M059J (cell line): ENCODE results near the gene RMDN2. TPM values are rescaled to one million over a fixed set of nuclear protein-coding genes. Genes with fewer than 3 reads are reported as not detected.
"Not testable (repeated sequence)": the region's sequence is repeated elsewhere in the genome, so short reads cannot be mapped to it uniquely, and the experiment has no call there.

Experiments
- DNase-seq: peaks from one replicate; pipeline ENCODE4 v3.0.0-alpha.2; 2012; ENCODE audit warnings: low read depth
- total RNA-seq: library from RNA; depleted of rRNA; stranded (reverse); fragments of >200 nt; shearing (Covaris generic); gene quantifications from 2 replicates; pipeline ENCODE4 v1.2.3, GENCODE V29; 2014

The RMDN2 gene
- total RNA-seq, 1 experiment from 2014 or later = 3.1 TPM

DNA sequence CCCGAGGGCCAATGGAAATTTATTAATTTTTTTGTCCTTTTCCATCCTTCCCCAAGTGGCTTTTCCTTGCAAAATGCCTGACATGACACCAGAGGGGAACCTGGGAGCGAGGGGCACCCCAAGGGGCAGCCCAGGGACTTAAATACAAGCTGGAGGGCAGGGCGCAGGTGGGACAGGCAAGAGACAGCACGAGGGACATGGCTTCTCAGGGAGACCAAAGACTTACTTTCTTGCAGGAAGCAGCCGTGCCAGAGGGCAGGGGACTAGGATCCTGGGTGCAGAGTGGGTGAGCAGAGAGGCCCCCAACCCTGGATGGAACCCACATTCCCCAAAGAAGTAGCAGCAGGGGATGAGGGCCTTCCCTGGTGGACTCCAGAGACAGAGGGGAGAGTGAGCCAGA lies 5.3 kb downstream of the RMDN2 start:
- DNase-seq = not testable (repeated sequence)

DNA sequence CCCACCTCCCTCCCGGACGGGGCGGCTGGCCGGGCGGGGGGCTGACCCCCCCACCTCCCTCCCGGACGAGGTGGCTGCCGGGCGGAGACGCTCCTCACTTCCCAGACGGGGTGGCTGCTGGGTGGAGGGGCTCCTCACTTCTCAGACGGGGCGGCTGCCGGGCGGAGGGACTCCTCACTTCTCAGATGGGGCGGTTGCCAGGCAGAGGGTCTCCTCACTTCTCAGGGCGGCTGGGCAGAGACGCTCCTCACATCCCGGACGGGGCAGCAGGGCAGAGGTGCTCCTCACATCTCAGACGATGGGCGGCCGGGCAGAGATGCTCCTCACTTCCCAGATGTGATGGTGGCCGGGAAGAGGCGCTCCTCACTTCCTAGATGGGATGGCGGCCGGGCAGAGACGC lies 7.8 kb downstream of the RMDN2 start:
- DNase-seq = not testable (repeated sequence)

DNA sequence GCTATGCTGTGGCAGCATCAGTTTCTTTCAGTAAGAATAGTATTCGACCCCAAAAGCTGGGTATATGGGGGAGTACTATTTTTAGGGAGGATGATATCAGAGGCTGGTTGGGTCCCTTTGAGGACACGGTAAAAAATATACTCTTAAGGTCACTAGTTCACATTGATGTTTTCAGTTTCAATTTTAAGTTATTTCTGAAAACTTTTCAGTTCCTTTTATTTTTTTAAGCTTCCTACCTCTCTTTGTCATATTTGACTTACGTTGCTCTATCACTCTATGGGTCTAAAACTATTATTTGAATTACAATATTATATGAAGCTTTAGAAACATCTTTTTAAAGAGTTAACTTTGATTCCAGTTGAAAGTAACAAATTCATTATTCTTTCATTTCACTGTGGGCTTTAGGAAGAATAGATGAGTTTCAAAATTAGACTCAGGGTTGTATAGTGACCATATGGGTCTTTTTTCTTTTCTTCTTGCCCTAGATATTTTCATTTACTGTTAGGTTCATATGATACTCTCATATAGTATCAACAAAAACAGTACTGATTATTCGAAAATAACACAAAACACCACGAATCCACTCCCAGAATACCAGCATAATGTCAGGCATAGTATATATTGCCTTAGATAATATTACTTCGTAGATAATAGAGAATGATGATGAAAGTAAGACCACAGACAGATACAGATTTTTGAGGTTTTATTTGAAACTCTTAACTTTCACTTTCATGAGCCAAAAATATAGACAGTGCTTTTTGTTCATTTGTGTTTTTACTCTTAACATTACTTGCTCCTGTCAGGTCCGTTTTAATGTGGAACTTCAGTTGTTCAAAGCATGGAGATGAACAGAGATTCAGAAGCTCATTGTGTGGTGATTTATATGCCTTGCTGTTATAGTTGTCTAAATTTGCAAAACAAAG lies 9.8 kb downstream of the RMDN2 start:
- no peak for DNase-seq

DNA sequence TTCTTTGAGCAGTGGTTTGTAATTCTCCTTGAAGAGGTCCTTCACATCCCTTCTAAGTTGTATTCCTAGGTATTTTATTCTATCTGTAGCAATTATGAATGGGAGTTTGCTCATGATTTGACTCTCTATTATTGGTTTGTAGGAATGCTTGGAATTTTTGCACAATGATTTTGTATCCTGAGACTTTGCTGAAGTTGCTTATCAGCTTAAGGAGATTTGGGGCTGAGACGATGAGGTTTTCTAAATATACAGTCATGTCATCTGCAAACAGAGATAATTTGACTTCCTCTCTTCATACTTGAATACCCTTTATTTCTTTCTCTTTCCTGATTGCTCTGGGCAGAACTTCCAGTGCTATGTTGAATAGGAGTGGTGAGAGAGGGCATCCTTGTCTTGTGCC lies 12.5 kb downstream of the RMDN2 start:
- not testable (repeated sequence) for DNase-seq

GRCh38 chr2:37941267-37941666 lies 16.2 kb downstream of the RMDN2 start:
- DNase-seq = not testable (repeated sequence)

DNA sequence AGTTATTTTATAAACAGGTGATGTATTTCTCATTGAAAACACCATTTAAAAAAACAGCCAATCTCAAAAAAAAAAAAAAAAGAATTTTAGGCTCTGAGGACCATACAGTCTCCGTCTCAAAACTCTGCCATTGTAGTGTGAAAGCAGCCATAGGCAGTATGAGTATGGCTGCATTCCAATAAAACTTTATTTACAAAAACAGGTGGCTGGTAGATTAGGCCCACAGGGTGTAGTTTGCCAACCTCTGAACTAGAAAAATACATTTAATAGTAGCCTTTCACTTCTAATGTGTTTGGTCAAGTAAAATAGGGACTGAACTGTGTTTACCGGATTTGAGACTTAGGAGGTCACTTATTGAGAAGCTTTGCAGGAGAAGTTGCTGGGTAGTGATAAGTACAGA lies 19.2 kb downstream of the RMDN2 start:
- no peak for DNase-seq

DNA sequence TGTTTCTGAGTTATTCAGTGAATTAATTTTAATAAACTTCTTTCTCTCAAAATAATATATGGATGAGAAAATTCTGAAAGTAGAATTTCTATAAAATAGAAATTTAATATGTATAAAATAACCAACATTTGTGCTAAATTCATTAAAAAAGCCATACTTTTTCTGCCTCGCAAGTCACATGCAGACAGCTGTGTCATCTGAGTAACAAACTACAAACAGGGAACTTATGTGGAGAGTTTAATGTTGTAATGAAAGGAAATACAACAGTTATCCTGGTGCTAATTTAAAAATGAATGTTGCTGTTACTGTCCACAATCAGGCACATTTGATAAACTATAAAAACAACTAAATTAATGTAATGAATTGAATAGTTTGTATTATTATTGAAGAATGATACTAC lies 22.2 kb downstream of the RMDN2 start:
- no peak for DNase-seq

- DNase-seq = not testable (repeated sequence)
These were observed 37.1 kb downstream of the RMDN2 start for GRCh38 chr2:37962018-37962739.

DNA sequence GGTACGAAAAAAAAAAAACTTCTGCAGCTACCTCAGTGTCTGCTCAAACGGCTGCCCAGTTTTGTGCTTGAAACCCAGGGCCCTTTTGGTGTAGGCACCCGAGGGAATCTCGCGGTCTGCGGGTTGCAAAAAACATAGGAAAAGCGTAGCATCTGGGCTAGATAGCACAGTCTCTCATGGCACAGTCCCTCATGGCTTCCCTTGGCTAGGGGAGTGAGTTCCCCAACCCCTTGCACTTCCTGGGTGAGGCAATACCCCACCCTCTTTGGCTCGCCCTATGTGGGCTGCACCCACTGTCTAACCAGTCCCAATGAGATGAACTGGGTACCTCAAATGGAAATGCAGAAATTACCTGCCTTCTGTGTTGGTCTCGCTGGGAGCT lies 37.6 kb downstream of the RMDN2 start:
- not testable (repeated sequence) for DNase-seq

- DNase-seq = not testable (repeated sequence)
These were observed 38.8 kb downstream of the RMDN2 start for GRCh38 chr2:37963901-37964300.

DNA sequence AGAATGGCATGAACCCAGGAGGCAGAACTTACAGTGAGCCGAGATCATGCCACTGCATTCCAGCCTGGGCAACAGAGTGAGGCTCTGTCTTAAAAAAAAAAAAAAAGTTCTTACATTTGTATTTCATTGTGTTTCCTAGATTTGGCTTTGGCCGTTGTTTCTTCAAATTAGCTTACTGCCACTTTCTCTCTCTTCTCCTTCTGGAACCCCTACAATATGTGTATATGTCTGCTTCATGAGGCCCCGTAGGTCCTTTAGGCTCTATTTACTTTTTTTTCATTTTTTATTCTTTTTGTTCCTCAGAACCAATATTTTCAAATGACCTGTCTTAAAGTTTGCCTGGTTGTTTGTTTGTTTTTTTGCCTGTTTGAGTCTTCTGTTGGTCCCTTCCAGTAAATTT lies 41.2 kb downstream of the RMDN2 start:
- DNase-seq = no peak

GRCh38 chr2:37969731-37970130 lies 44.6 kb downstream of the RMDN2 start:
- DNase-seq = no peak

DNA sequence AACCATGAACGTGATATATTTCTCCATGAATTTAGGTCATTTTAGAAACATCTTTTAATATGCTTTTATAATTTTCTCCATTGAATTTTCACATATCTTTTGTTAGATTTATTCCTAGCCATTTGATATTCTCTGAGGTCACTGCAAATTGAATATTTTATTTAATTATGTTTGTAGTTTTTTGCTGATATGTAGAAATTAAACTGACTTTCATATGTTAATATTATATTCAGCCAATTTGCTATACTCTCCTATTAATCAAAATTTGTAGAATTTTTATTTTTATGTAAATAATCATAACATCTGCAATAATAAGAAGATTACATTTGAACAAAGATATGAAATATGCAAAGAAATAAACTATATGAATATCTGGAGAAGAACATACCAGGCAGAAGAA lies 46.9 kb downstream of the RMDN2 start:
- DNase-seq = no peak

DNA sequence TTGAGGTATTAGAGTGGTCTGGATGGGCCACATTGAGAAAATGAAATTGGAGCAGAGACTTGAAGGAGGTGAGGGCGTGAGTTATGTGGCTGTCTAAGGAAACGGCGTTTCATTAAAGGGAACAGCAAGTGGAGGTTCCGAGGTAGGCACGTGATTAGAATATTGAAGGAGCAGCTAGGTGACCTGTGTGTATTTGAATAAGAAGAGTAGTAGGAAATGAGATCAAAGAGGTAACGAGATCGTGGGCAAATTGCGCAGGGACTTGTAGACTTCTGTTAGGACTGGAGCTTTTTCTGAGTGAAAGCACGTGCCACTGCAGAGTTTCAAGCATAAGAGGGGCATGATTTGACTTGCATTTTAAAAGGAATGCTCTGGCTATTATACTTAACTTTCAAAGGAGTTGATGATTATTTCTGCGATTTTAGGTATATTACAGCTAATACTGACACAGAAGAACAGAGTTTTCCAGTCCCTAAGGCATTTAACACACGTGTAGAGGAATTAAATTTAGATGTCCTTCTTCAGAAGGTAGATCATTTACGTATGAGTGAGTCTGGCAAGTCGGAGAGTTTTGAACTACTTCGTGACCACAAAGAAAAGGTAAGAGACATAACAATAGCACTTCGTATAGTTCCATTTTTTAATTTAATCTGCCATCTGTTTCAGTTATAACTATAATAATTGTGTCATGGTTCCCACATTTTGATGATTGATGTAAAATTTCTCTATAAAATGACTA lies 48.7 kb downstream of the RMDN2 start:
- DNase-seq = no peak

DNA sequence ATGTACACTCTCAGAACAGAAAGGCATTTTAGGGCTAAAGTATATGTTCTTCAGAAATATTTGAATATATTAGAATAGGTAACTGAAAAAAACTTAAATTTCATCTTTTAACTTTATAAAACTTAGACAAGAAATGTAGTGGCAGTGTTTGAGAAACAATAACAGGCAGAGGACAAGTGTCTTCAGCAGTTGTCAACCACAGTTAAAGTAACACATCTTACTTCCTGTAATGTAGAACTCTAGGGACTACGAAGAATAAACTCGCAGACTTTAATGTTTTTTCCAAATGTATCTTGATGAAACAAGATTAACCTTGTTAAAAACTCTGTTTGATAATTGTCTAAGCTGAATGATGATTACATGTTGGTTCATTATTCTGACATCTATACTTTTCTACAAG lies 50.7 kb downstream of the RMDN2 start:
- no peak for DNase-seq

DNA sequence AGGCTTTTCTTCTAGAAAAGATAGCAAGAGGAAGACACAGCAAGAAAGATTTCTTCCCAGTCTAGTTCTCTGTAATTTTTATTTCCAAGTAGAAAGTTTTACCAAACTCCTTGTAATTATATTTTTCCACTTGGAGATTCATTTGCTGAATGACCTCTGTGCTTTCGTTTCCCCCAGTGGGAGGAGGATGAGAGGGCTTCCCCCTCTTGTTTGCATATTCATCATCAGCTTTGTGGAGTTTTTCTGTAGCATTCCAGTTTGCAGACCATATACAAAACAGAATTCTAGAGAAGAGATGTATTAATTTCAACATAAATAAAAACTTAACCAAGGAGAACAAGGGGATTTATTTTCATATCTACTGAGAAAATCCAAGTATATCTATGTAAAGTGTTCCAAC lies 51.3 kb downstream of the RMDN2 start:
- DNase-seq = no peak

DNA sequence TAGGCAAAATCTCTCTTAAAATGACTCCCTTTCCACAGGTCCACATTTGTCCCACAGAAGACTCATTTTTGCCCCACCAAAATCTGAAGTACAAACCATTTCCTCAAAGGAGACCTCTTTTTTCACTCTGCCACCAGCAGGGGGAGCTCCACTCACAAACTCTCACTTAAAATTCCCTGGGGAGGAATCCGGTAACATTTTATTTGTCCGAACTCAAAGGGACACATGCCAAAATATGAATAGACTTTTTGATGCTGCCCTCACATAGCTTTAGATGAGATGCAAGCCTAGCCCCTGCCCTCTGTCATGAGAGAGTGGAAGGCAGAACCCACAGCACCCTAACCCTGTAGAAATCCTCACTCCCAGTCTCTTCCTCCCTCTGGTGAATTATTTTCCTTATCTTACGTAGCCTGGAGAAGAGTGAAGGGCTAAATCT lies 57.1 kb downstream of the RMDN2 start:
- peak; percentile 68 for DNase-seq

- DNase-seq = no peak
These were observed 57.8 kb downstream of the RMDN2 start for GRCh38 chr2:37982847-37983246.

- no peak for DNase-seq
These were observed 58.6 kb downstream of the RMDN2 start for GRCh38 chr2:37983719-37984118.

DNA sequence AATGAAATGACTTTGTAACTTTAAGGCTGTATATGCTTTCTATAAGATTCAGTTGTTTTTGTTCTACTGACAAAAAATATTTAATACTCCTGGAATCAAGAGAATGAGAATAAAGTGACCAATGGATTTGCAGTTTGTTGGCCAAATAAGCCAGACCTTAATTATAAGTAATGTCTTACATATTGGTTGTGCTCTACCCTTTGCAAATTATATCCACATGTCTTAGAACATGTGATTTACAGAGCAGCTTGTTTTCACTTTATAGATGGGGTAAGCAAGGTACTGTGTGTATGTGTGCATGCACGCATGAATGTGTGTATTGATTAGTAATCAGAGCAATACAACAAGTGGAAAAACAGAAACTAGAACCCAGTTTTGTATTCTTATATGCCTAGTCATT lies 59.1 kb downstream of the RMDN2 start:
- no peak for DNase-seq

GRCh38 chr2:37984589-37984988 lies 59.5 kb downstream of the RMDN2 start:
- DNase-seq = peak; percentile 25

DNA sequence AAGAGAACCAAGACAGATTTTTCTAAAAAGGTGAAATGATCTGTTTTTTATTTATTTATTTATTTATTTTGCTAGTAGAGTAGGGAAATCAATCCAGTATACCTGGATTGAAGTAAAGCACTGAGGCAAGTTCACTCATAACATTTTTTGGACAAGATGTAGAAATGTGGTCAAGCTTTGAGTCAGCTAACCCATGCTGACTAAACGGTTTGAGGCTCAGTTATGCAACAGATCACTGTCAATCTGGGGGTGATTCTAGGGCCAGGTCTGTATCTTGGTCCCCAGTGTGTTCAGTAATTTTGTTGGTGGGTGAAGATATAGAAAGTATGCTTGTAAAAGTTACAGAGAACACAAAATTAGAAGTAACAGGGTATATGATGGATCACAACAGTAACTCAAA lies 60.2 kb downstream of the RMDN2 start:
- peak; percentile 72 for DNase-seq
